Liver (tissue), 9 donors: ENCODE measurements around the gene IGF2. TPM values are rescaled to one million over a fixed set of nuclear protein-coding genes. Genes with fewer than 3 reads are reported as not detected.

Source experiments
- DNase-seq: peaks from one replicate; pipeline ENCODE4 v3.0.0-alpha.2; 2017; ENCODE audit warnings: low spot score
- H3K27ac ChIP-seq, 2 donors: one replicate each; pipeline ENCODE4 v1.7.0; 2013; ENCODE audit warnings: inconsistent platforms in 2 of 2, low read length in 2 of 2, control low read depth in 1 of 2, low read depth in 1 of 2, mild to moderate bottlenecking in 1 of 2
- H3K27me3 ChIP-seq, 4 donors: one replicate each; pipeline versions ENCODE4 v1.6.1 to v1.7.0; 2013; ENCODE audit warnings: low read length in 3 of 4, inconsistent platforms in 1 of 4, mild to moderate bottlenecking in 1 of 4, moderate library complexity in 1 of 4; ENCODE audit not compliant: control insufficient read depth in 4 of 4, insufficient read depth in 4 of 4
- H3K36me3 ChIP-seq, 4 donors: one replicate each; pipeline versions ENCODE4 v1.6.1 to v1.7.0; 2013; ENCODE audit warnings: low read length in 3 of 4, mild to moderate bottlenecking in 3 of 4, low read depth in 1 of 4, moderate library complexity in 1 of 4; ENCODE audit not compliant: control insufficient read depth in 4 of 4, insufficient read depth in 3 of 4
- H3K4me1 ChIP-seq, 4 donors: one replicate each; pipeline versions ENCODE4 v1.6.1 to v1.7.0; 2013; ENCODE audit warnings: low read length in 3 of 4, mild to moderate bottlenecking in 3 of 4, moderate library complexity in 1 of 4; ENCODE audit not compliant: control insufficient read depth in 4 of 4, insufficient read depth in 4 of 4
- H3K4me3 ChIP-seq, 3 donors: one replicate each; pipeline versions ENCODE4 v1.6.1 to v1.7.0; 2013; ENCODE audit warnings: low read length in 3 of 3, control low read depth in 1 of 3, low read depth in 1 of 3, mild to moderate bottlenecking in 1 of 3
- H3K9ac ChIP-seq, 2 donors: one replicate each; pipeline ENCODE4 v1.7.0; 2013; ENCODE audit warnings: low read length in 2 of 2, mild to moderate bottlenecking in 2 of 2, moderate library complexity in 2 of 2, control low read depth in 1 of 2, low read depth in 1 of 2
- H3K9me3 ChIP-seq, 4 donors: one replicate each; pipeline versions ENCODE4 v1.6.1 to v1.7.0; 2013; ENCODE audit warnings: low read length in 3 of 4; ENCODE audit not compliant: control insufficient read depth in 4 of 4
- FOXA1 ChIP-seq: IDR thresholded peaks from 2 replicates; pipeline ENCODE4 v1.6.1; 2016; ENCODE audit warnings: antibody characterized with exemption
- FOXA2 ChIP-seq: IDR thresholded peaks from 2 replicates; pipeline ENCODE4 v1.6.1; 2016; ENCODE audit warnings: antibody characterized with exemption
- GABPA ChIP-seq, 2 donors: IDR thresholded peaks in 1 of 2; conservative IDR thresholded peaks in 1 of 2; 2 replicates each; pipeline ENCODE4 v1.6.1; 2016; ENCODE audit warnings: antibody characterized with exemption in 2 of 2, mild to moderate bottlenecking in 1 of 2, moderate library complexity in 1 of 2
- HNF4A ChIP-seq, 2 donors: conservative IDR thresholded peaks; 2 replicates each; pipeline ENCODE4 v1.6.1; 2016; ENCODE audit warnings: antibody characterized with exemption in 2 of 2, mild to moderate bottlenecking in 2 of 2
- RAD21 ChIP-seq, 2 donors: IDR thresholded peaks; 2 replicates each; pipeline ENCODE4 v1.6.1; 2016; ENCODE audit warnings: antibody characterized with exemption in 2 of 2, mild to moderate bottlenecking in 2 of 2
- SP1 ChIP-seq: IDR thresholded peaks from 2 replicates; pipeline ENCODE4 v1.6.1; 2018; ENCODE audit warnings: antibody characterized with exemption, mild to moderate bottlenecking
- TAF1 ChIP-seq: conservative IDR thresholded peaks from 2 replicates; pipeline ENCODE4 v1.6.1; 2016; ENCODE audit warnings: antibody characterized with exemption, mild to moderate bottlenecking
- YY1 ChIP-seq: IDR thresholded peaks from 2 replicates; pipeline ENCODE4 v1.6.1; 2016; ENCODE audit warnings: antibody characterized with exemption, mild to moderate bottlenecking
- WGBS: extraction: QIAGEN DNeasy Blood & Tissue Kit; methylation state at CpG from one replicate; pipeline ENCODE4 v1.1.7; 2013; 5-methylcytosine and 5-hydroxymethylcytosine counted together
- polyA plus RNA-seq, 2 donors: library from polyadenylated mRNA; stranded (reverse) in 1 of 2; unstranded in 1 of 2; fragments of 200-250 nt in 1 of 2; fragments of >200 nt in 1 of 2; fragmentation: Nextera tagmentation in 1 of 2; extraction: Ambion mirVana in 1 of 2; gene quantifications; one replicate each; pipeline versions ENCODE4 v1.2.1 to v1.2.3, GENCODE V29; 2013 to 2015
- total RNA-seq, 2 donors: library from RNA; depleted of rRNA; stranded (reverse); fragments of >200 nt; gene quantifications; one replicate each; pipeline ENCODE4 v1.2.3, GENCODE V29; 2014
- TF ChIP-seq, protein P1 (sequence below): IDR thresholded peaks from 2 replicates; pipeline ENCODE4 v1.6.1; 2016; ENCODE audit warnings: antibody characterized with exemption
- TF ChIP-seq, protein P2 (sequence below): IDR thresholded peaks from 2 replicates; pipeline ENCODE4 v1.6.1; 2016; ENCODE audit warnings: antibody characterized with exemption
- TF ChIP-seq, protein P3 (sequence below): IDR thresholded peaks from 2 replicates; pipeline ENCODE4 v1.6.1; 2016; ENCODE audit warnings: antibody characterized with exemption, mild to moderate bottlenecking
- donor health status: healthy.
- donor health status: healthy.
- donor health status: healthy.
- donor health status: healthy.
- donor health status: healthy.

IGF2 gene
- total and polyA plus RNA-seq, 4 donors: 70.5 to 1,440 (median 192) TPM

DNA sequence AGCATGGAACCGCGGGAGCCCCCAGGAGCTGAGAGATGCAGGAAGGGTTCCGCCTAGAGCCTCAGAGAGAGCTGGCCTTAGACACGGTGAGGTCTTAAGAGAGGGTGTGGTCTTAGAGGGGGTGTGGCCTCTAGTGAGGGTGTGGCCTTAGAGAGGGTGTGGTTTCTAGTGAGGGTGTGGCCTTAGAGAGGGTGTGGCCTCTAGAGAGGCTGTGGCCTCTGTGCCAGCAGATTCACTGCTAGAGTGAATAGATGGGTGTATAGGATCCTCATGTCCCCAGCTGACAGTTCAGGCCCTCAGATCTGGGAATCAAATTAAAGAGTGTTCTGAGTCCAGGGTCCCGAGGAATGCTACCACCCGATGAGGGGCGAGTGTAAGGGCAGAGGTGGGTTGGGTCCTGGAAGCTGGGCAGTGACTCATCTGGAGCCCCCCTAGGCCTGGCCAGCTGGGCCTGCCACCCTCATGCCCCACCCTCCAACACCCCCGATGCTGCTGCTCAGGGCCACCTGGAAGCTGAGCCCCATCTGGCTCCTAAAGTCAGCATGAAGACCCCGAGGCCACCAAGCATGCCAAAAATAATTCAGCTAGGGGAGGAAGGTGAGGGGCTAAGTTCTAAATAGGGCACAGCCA is 49.5 kb downstream of the IGF2 start:
- peak; percentile 77 for DNase-seq
- no peak overlapping the region for H3K9ac ChIP-seq
- H3K27me3 ChIP-seq: no peaks in the 10 kb centered on the region
- peaks cover 0 to 1% (median 0%) of the 10 kb centered on the region in 4 donors for H3K9me3 ChIP-seq
- H3K36me3 ChIP-seq: no peaks in the 10 kb centered on the region
- H3K4me1 ChIP-seq: peaks cover 7 to 26% (median 20%) of the 10 kb centered on the region in 4 donors
- TF ChIP-seq, protein P1, sequence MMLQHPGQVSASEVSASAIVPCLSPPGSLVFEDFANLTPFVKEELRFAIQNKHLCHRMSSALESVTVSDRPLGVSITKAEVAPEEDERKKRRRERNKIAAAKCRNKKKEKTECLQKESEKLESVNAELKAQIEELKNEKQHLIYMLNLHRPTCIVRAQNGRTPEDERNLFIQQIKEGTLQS: no peak
- TF ChIP-seq FOXA2: no peak
- no peak for TF ChIP-seq HNF4A (conservative IDR thresholded peaks at IDR 0.05)
- TF ChIP-seq YY1: no peak
- TF ChIP-seq GABPA (IDR thresholded peaks at IDR 0.05 in 1 of 2, conservative IDR thresholded peaks at IDR 0.05 in 1 of 2): no peak
- TF ChIP-seq TAF1: no peak
- no peak for TF ChIP-seq RAD21 (IDR thresholded peaks at IDR 0.05)
- TF ChIP-seq, protein P2, sequence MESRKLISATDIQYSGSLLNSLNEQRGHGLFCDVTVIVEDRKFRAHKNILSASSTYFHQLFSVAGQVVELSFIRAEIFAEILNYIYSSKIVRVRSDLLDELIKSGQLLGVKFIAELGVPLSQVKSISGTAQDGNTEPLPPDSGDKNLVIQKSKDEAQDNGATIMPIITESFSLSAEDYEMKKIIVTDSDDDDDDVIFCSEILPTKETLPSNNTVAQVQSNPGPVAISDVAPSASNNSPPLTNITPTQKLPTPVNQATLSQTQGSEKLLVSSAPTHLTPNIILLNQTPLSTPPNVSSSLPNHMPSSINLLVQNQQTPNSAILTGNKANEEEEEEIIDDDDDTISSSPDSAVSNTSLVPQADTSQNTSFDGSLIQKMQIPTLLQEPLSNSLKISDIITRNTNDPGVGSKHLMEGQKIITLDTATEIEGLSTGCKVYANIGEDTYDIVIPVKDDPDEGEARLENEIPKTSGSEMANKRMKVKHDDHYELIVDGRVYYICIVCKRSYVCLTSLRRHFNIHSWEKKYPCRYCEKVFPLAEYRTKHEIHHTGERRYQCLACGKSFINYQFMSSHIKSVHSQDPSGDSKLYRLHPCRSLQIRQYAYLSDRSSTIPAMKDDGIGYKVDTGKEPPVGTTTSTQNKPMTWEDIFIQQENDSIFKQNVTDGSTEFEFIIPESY: no peak
- no peak for TF ChIP-seq FOXA1
- no peak overlapping the region for H3K27ac ChIP-seq
- 79% methylated on average over 9 of the region's 9 CpGs for WGBS
- H3K4me3 ChIP-seq: no peak overlapping the region

DNA sequence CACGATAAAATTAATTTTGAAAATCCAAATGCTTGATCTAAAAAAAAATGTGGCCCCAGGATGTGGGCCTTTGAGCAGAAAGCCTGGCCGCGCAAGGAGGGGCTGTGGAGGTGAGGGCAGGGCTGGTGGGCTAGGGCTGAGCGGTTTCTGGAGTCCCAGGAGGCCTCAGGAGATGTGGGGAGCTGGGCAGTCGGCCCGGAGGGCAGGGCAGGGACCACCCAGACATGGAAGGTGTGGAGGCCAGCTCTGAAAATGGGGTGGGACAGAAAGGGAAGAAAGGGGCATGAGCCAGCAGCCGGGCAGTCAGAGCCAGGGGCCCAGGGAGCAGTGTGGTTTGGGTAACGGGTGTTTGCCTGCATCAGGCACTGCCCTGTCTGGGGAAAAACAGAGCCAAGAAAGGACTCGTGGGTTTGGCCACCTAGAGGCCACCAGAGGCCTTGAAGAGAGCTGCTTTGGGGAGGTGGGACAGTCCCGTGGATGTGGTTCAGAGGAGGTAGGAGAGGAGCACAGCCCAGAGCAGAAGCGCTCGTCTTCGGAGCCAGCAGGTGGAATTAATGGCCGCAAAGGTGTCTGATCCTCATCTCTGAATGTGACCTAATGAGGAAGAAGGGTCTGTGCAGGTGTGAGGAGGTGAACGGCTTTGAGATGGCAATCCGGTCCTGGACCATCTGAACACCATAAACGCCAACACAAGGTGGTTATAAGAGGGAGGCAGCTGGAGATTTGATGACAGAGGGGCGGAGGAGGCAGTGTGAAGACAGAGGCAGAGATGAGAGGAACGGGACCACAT is 50.2 kb downstream of the IGF2 start:
- H3K36me3 ChIP-seq: no peaks in the 10 kb centered on the region
- no peak overlapping the region for H3K9ac ChIP-seq
- H3K4me3 ChIP-seq: no peak overlapping the region
- peaks cover 0 to 3% (median 0%) of the 10 kb centered on the region in 4 donors for H3K9me3 ChIP-seq
- H3K27ac ChIP-seq: no peak overlapping the region
- DNase-seq: no peak
- H3K27me3 ChIP-seq: no peaks in the 10 kb centered on the region
- TF ChIP-seq HNF4A (conservative IDR thresholded peaks at IDR 0.05): no peak
- TF ChIP-seq, protein P3, sequence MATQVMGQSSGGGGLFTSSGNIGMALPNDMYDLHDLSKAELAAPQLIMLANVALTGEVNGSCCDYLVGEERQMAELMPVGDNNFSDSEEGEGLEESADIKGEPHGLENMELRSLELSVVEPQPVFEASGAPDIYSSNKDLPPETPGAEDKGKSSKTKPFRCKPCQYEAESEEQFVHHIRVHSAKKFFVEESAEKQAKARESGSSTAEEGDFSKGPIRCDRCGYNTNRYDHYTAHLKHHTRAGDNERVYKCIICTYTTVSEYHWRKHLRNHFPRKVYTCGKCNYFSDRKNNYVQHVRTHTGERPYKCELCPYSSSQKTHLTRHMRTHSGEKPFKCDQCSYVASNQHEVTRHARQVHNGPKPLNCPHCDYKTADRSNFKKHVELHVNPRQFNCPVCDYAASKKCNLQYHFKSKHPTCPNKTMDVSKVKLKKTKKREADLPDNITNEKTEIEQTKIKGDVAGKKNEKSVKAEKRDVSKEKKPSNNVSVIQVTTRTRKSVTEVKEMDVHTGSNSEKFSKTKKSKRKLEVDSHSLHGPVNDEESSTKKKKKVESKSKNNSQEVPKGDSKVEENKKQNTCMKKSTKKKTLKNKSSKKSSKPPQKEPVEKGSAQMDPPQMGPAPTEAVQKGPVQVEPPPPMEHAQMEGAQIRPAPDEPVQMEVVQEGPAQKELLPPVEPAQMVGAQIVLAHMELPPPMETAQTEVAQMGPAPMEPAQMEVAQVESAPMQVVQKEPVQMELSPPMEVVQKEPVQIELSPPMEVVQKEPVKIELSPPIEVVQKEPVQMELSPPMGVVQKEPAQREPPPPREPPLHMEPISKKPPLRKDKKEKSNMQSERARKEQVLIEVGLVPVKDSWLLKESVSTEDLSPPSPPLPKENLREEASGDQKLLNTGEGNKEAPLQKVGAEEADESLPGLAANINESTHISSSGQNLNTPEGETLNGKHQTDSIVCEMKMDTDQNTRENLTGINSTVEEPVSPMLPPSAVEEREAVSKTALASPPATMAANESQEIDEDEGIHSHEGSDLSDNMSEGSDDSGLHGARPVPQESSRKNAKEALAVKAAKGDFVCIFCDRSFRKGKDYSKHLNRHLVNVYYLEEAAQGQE: no peak
- TF ChIP-seq SP1: no peak
- WGBS: 85% methylated on average over 19 of the region's 19 CpGs
- peaks cover 7 to 20% (median 16%) of the 10 kb centered on the region in 4 donors for H3K4me1 ChIP-seq
